Peyer's patch (tissue), 4 donors: Measurements from ENCODE around the gene SCTR. TPM values are rescaled to one million over a fixed set of nuclear protein-coding genes. Genes with fewer than 3 reads are reported as not detected.

Experiments
- DNase-seq, 3 donors: peaks; one replicate each; pipeline ENCODE4 v3.0.0-alpha.2; 2017 to 2019
- H3K27ac ChIP-seq, 4 donors: fragments of 200-600 bp; sonication (generic); one replicate each; pipeline ENCODE4 v1.5.1; 2016 to 2019
- H3K27me3 ChIP-seq, 2 donors: fragments of 200-600 bp; sonication (generic); one replicate each; pipeline ENCODE4 v1.5.1; 2019
- H3K36me3 ChIP-seq, 3 donors: fragments of 200-600 bp; sonication (generic); one replicate each; pipeline ENCODE4 v1.5.1; 2016 to 2019
- H3K4me1 ChIP-seq, 4 donors: fragments of 200-600 bp; sonication (generic); one replicate each; pipeline ENCODE4 v1.5.1; 2016 to 2019
- H3K4me3 ChIP-seq, 4 donors: fragments of 200-600 bp; sonication (generic); 1 replicate in 3 of 4; 2 replicates in 1 of 4; pipeline ENCODE4 v1.5.1; 2016 to 2019; ENCODE audit warnings: mild to moderate bottlenecking in 1 of 4
- H3K9me3 ChIP-seq, 4 donors: fragments of 200-600 bp; sonication (generic); one replicate each; pipeline ENCODE4 v1.5.1; 2016 to 2019; ENCODE audit warnings: mild to moderate bottlenecking in 1 of 4
- POLR2A ChIP-seq, 2 donors: fragments of 450-650 bp; IDR thresholded peaks; one replicate each; pipeline ENCODE4 v1.5.1; 2017; ENCODE audit warnings: antibody characterized with exemption in 2 of 2, mild to moderate bottlenecking in 2 of 2, moderate library complexity in 2 of 2
- total RNA-seq, 4 donors: library from RNA; depleted of rRNA; stranded (reverse); fragments of >200 nt; gene quantifications; one replicate each; pipeline ENCODE4 v1.1.0, GENCODE V29; 2016
- TF ChIP-seq, protein P1 (sequence below), 6 experiments: fragments of 450-650 bp in 4 of 6; fragments of 200-600 bp in 2 of 6; sonication (generic) in 1 of 6; IDR thresholded peaks; one replicate each; pipeline ENCODE4 v1.5.1; 2017 to 2019; ENCODE audit warnings: antibody characterized with exemption in 6 of 6, mild to moderate bottlenecking in 3 of 6, moderate library complexity in 1 of 6

Gene SCTR
- total RNA-seq, 4 donors from 2014 or later: 0.54 to 1.7 TPM; not detected in 2

DNA sequence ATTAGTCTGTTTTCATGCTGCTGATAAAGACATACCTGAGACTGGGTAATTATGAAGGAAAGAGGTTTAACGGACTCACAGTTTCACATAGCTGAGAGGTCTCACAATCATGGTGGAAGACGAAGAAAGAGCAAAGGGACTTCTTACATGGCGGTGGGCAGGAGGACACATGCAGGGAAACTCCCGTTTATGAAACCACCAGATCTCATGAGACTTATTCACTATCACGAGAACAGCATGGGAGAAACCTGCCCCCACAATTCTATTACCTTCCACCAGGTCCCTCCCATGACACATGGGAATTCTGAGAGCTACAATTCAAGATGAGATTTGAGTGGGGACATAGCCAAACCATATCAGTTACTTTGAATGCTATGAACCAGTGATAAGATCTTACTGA, 44.1 kb downstream of the SCTR start:
- no peaks in the 10 kb centered on the region for H3K9me3 ChIP-seq
- no peak overlapping the region for H3K27ac ChIP-seq
- no peak for DNase-seq
- H3K4me1 ChIP-seq: no peaks in the 10 kb centered on the region
- H3K27me3 ChIP-seq: no peaks in the 10 kb centered on the region
- H3K4me3 ChIP-seq: no peak overlapping the region
- no peaks in the 10 kb centered on the region for H3K36me3 ChIP-seq
- TF ChIP-seq POLR2A (IDR thresholded peaks at IDR 0.05): no peak
- TF ChIP-seq, protein P1, sequence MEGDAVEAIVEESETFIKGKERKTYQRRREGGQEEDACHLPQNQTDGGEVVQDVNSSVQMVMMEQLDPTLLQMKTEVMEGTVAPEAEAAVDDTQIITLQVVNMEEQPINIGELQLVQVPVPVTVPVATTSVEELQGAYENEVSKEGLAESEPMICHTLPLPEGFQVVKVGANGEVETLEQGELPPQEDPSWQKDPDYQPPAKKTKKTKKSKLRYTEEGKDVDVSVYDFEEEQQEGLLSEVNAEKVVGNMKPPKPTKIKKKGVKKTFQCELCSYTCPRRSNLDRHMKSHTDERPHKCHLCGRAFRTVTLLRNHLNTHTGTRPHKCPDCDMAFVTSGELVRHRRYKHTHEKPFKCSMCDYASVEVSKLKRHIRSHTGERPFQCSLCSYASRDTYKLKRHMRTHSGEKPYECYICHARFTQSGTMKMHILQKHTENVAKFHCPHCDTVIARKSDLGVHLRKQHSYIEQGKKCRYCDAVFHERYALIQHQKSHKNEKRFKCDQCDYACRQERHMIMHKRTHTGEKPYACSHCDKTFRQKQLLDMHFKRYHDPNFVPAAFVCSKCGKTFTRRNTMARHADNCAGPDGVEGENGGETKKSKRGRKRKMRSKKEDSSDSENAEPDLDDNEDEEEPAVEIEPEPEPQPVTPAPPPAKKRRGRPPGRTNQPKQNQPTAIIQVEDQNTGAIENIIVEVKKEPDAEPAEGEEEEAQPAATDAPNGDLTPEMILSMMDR (IDR thresholded peaks at IDR 0.05): no peak

GRCh38 chr2:119478978-119479295, 45.3 kb downstream of the SCTR start:
- no peaks in the 10 kb centered on the region for H3K27me3 ChIP-seq
- H3K36me3 ChIP-seq: no peaks in the 10 kb centered on the region
- H3K27ac ChIP-seq: no peak overlapping the region
- no peak for TF ChIP-seq POLR2A (IDR thresholded peaks at IDR 0.05)
- TF ChIP-seq, protein P1 (IDR thresholded peaks at IDR 0.05): no peak
- no peaks in the 10 kb centered on the region for H3K9me3 ChIP-seq
- no peak overlapping the region for H3K4me3 ChIP-seq
- H3K4me1 ChIP-seq: no peaks in the 10 kb centered on the region
- DNase-seq: no peak

DNA sequence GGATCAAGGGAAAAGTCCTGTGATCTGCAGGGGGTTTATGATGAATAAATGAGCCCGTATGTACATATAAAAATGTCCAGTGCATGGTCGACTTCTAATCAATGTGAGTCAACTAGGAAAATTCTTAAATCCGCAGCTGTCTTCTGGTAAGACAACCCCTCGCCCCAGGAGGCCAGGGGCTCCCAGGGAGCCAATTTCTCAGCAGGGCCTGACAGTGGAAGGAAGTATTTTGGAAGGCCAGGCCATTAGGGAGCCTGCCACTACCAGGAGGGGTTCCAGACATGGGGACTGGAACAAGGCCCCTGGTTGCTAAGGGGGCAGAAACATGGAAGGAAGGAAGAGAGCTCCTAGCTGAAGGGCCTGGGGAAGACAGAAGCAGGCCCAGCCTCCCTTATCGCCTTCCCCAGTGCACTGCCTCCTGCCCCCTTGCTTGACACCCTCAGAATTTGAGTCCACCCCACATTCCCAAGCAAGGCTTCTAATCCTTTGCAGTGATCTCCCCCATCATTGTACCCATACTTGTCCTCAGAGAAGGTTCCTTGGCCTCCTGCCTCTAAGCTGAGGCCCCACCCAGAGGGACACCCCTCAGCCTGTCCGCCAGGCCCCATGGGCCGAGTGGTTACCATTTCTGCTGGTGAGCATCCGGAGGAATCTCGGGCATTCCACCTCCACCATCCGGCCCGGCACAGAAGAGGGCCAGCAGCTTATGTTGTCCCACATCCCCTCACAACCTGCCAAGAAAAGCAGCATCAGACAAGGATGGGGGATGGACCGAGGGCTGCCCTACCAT, 45.9 kb downstream of the SCTR start:
- no peak overlapping the region for H3K4me3 ChIP-seq
- no peaks in the 10 kb centered on the region for H3K36me3 ChIP-seq
- no peak overlapping the region for H3K27ac ChIP-seq
- no peaks in the 10 kb centered on the region for H3K9me3 ChIP-seq
- no peaks in the 10 kb centered on the region for H3K4me1 ChIP-seq
- TF ChIP-seq, protein P1 (IDR thresholded peaks at IDR 0.05): no peak
- no peak for TF ChIP-seq POLR2A (IDR thresholded peaks at IDR 0.05)
- no peak for DNase-seq
- no peaks in the 10 kb centered on the region for H3K27me3 ChIP-seq

DNA sequence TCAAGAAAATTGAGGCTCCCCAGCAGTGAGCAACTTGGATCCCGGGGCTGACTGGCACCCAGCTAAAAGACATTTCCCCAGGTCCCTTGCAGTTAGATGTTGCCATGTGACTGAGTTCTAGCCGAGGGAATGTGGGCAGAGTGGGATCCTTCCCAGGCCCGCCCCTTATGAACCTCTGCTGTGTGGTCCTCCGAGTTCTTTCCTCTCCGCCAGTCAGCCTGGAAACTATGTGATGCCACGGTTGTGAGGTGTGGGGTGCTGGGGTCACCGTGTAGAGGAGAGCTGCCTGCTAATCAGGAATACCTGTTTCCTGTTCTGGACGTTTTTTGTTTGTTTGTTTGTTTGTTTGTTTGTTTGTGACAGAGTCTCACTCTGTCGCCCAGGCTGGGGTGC, 47.2 kb downstream of the SCTR start:
- Histone ChIP-seq H3K4me1 (no peaks in the 10 kb centered on the region), H3K36me3 (no peaks in the 10 kb centered on the region), H3K27me3 (no peaks in the 10 kb centered on the region), H3K9me3 (no peaks in the 10 kb centered on the region), H3K27ac (no peak overlapping the region), H3K4me3 (no peak overlapping the region)
- TF ChIP-seq, protein P1 (IDR thresholded peaks at IDR 0.05): no peak
- TF ChIP-seq POLR2A (IDR thresholded peaks at IDR 0.05): no peak
- DNase-seq: no peak

GRCh38 chr2:119476301-119477112, 47.8 kb downstream of the SCTR start:
- TF ChIP-seq, protein P1 (IDR thresholded peaks at IDR 0.05): peak; percentile 36 to 90 (median 88)
- TF ChIP-seq POLR2A (IDR thresholded peaks at IDR 0.05): no peak
- Histone ChIP-seq H3K27ac (no peak overlapping the region), H3K9me3 (no peaks in the 10 kb centered on the region), H3K4me1 (no peaks in the 10 kb centered on the region), H3K4me3 (no peak overlapping the region), H3K27me3 (no peaks in the 10 kb centered on the region), H3K36me3 (no peaks in the 10 kb centered on the region)
- DNase-seq: peak in 1 of 3 donors; percentile 70
